GM12878 (cell line): ENCODE data around the gene ME1. TPM values are rescaled to one million over a fixed set of nuclear protein-coding genes. Genes with fewer than 3 reads are reported as not detected.

ENCODE experiments used
- ATAC-seq: fragments of 200-7000 bp; cut with Tn5 transposase; 3 replicates; pipeline ENCODE4 v1.9.1; 2020; ENCODE audit warnings: mild to moderate bottlenecking, moderate library complexity
- BruUV-seq: library from RNA; stranded (reverse); fragments of 400-500 nt; replicated peaks from 2 replicates; lab custom pipeline; 2021; lab: Mats Ljungman, UMichigan
- CTCF ChIA-PET: fragments of 300-600 bp; sonication (Branson Sonifier 250); formaldehyde crosslinking; extraction: SDS; loops from one replicate; lab custom pipeline; 2021; ENCODE audit warnings: inconsistent platforms; lab: Yijun Ruan, JAX
- POLR2A ChIA-PET: fragments of 350-600 bp; formaldehyde crosslinking; extraction: SDS; loops from one replicate; lab custom pipeline; 2021; ENCODE audit warnings: inconsistent platforms; lab: Charles Lee
- RAD21 ChIA-PET: fragments of 300-600 bp; sonication (Branson Sonifier 250); formaldehyde crosslinking; loops from one replicate; lab custom pipeline; 2023; ENCODE audit warnings: antibody characterized with exemption; ENCODE audit not compliant: unreplicated experiment; lab: Charles Lee
- SMC1A ChIA-PET: fragments of 300-600 bp; sonication (Branson Sonifier 250); formaldehyde crosslinking; loops from one replicate; lab custom pipeline; 2023; ENCODE audit not compliant: unreplicated experiment, uncharacterized antibody; lab: Charles Lee
- DNase-seq: peaks from one replicate; pipeline ENCODE4 v3.0.0-alpha.2; 2011; ENCODE audit warnings: low read depth, low spot score
- FAIRE-seq: peaks from 3 replicates; lab custom pipeline; 2011; peaks lifted over from hg19 to GRCh38; lab: Jason Lieb, UNC
- H2AFZ ChIP-seq: 2 replicates; pipeline ENCODE4 v1.6.0; 2011; ENCODE audit warnings: low read depth, low read length, control low read depth; ENCODE audit not compliant: control insufficient read depth
- H3K27ac ChIP-seq: 2 replicates; pipeline ENCODE4 v1.5.1; 2011; ENCODE audit warnings: control low read depth; ENCODE audit not compliant: control insufficient read depth, insufficient read depth
- H3K27me3 ChIP-seq, 2 experiments: replicated peaks in 1 of 2; 2 replicates each; pipeline versions ENCODE4 v1.6.0 to v1.6.1; 2011; ENCODE audit warnings: low read length in 1 of 2; ENCODE audit not compliant: control insufficient read depth in 2 of 2, insufficient read depth in 2 of 2
- H3K36me3 ChIP-seq, 2 experiments: 2 replicates each; pipeline ENCODE4 v1.5.1; 2011; ENCODE audit warnings: low read length in 1 of 2; ENCODE audit not compliant: control insufficient read depth in 2 of 2, insufficient read depth in 2 of 2
- H3K4me1 ChIP-seq: 2 replicates; pipeline ENCODE4 v1.6.1; 2011; ENCODE audit warnings: mild to moderate bottlenecking, low read length, moderate library complexity, mixed read lengths; ENCODE audit not compliant: control insufficient read depth, insufficient read depth
- H3K4me2 ChIP-seq: 2 replicates; pipeline ENCODE4 v1.6.0; 2011; ENCODE audit warnings: control low read depth; ENCODE audit not compliant: control insufficient read depth, insufficient read depth
- H3K4me3 ChIP-seq: fragments of 200-600 bp; sonication (generic); 2 replicates; pipeline ENCODE4 v1.5.1; 2016
- H3K79me2 ChIP-seq: 2 replicates; pipeline ENCODE4 v1.6.0; 2011; ENCODE audit warnings: low read length; ENCODE audit not compliant: control insufficient read depth, insufficient read depth
- H3K9ac ChIP-seq: 2 replicates; pipeline ENCODE4 v1.8.0; 2011; ENCODE audit warnings: low read length, control low read depth, mixed read lengths; ENCODE audit not compliant: control insufficient read depth, insufficient read depth
- H3K9me3 ChIP-seq: replicated peaks from 3 replicates; pipeline ENCODE4 v1.5.1; 2011; ENCODE audit warnings: mild to moderate bottlenecking, low read length; ENCODE audit not compliant: control insufficient read depth, insufficient read depth
- H4K20me1 ChIP-seq: 2 replicates; pipeline ENCODE4 v1.6.0; 2011; ENCODE audit not compliant: control insufficient read depth, insufficient read depth
- ASH2L ChIP-seq: fragments of 300-600, 200-600 bp; sonication (generic); IDR thresholded peaks from 2 replicates; pipeline ENCODE4 v1.6.1; 2017; ENCODE audit warnings: low read depth, mild to moderate bottlenecking, borderline replicate concordance
- CREB1 ChIP-seq: IDR thresholded peaks from 2 replicates; pipeline ENCODE4 v1.6.1; 2012; ENCODE audit warnings: low read depth, mild to moderate bottlenecking, inconsistent platforms
- NR2C2 ChIP-seq: IDR thresholded peaks from 2 replicates; pipeline ENCODE4 v1.6.1; 2011; ENCODE audit warnings: borderline replicate concordance, low read depth; ENCODE audit not compliant: control insufficient read depth, insufficient read length
- POLR2AphosphoS5 ChIP-seq: IDR thresholded peaks from 2 replicates; pipeline ENCODE4 v1.6.1; 2011; ENCODE audit warnings: mild to moderate bottlenecking, low read length, inconsistent platforms
- RELB ChIP-seq: fragments of 450-650 bp; IDR thresholded peaks from 2 replicates; pipeline ENCODE4 v1.6.1; 2017; ENCODE audit warnings: low read depth, mild to moderate bottlenecking, moderate library complexity
- SKIL ChIP-seq: fragments of 450-650 bp; IDR thresholded peaks from 2 replicates; pipeline ENCODE4 v1.6.1; 2017; ENCODE audit warnings: mild to moderate bottlenecking, low read depth, inconsistent platforms; ENCODE audit not compliant: poor library complexity, severe bottlenecking
- TAF1 ChIP-seq: IDR thresholded peaks from 2 replicates; pipeline ENCODE4 v1.6.1; 2011; ENCODE audit warnings: mild to moderate bottlenecking, low read depth, low read length, borderline replicate concordance
- WGBS: methylation state at CpG from one replicate; pipeline ENCODE4 v1.1.6; 2016; ENCODE audit warnings: low lambda C conversion rate; ENCODE audit not compliant: insufficient replicate concordance, insufficient coverage; ENCODE audit errors: missing lambda C conversion rate; 5-methylcytosine and 5-hydroxymethylcytosine counted together
- in situ Hi-C: fragments of 300-500 bp; cut with MboI; formaldehyde crosslinking; loops from 9 replicates; pipeline ENCODE4 v1.14.3; 2018; ENCODE audit warnings: mixed read lengths
- intact Hi-C: fragments of 100-400 bp; cut with micrococcal nuclease; formaldehyde crosslinking; loops from one replicate; pipeline ENCODE4 v1.14.2; 2022; ENCODE audit not compliant: unreplicated experiment
- polyA plus RNA-seq, 11 experiments: library from polyadenylated mRNA; depleted of rRNA in 4 of 11; unstranded in 6 of 11; stranded (reverse) in 5 of 11; fragments of >200 nt; fragmentation: Nextera tagmentation in 4 of 11; fragmentation: Illumina TruSeq in 1 of 11; extraction: Ambion mirVana in 4 of 11; extraction: Trizol in 1 of 11; gene quantifications; 1 replicate in 1 of 11; 2 replicates in 10 of 11; pipeline versions ENCODE4 v1.2.1 to v1.2.3, GENCODE V29; 2011 to 2016; ENCODE audit warnings: inconsistent platforms in 2 of 11, missing spikeins in 2 of 11, low read depth in 1 of 11
- total RNA-seq, 4 experiments: library from RNA; depleted of rRNA in 3 of 4; stranded (reverse); fragments of >200 nt in 3 of 4; fragmentation: Illumina TruSeq in 1 of 4; extraction: Trizol in 1 of 4; gene quantifications; 2 replicates each; pipeline versions ENCODE4 v1.2.1 to v1.2.3, GENCODE V29; 2013 to 2021

Gene ME1
- total and polyA plus RNA-seq, 10 of the 15 experiments (the other 5 are each of a cell fraction or from before 2014, with no cell fraction given) = 3.6 to 11.8 (median 8.4) TPM

GRCh38 chr6:83367104-83367503, 63.7 kb downstream of the ME1 start:
- ChIA-PET RAD21 (interaction anchor here (1.7 kb wide), 1 partner anchor 14 kb away, joined by 4 read pairs; no protein-coding TSS in a partner anchor), POLR2A (interaction anchor here (1.2 kb wide), 1 partner anchor 14 kb away, joined by 3 read pairs; no protein-coding TSS in a partner anchor), SMC1A (interaction anchor here (0.9 to 1.3 kb wide), 2 partner anchors 19 to 34 kb away, joined by 3 read pairs; no protein-coding TSS in a partner anchor), CTCF (interaction anchor here (0.9 to 1.3 kb wide), 2 partner anchors 7 to 11 kb away, joined by 3 to 4 read pairs; no protein-coding TSS in a partner anchor)
- in situ Hi-C loops (no loop called here), intact Hi-C loops (no loop called here)
- Histone ChIP-seq H3K36me3 (no peaks in the 10 kb centered on the region), H3K4me1 (no peaks in the 10 kb centered on the region), H3K79me2 (no peaks in the 10 kb centered on the region), H3K9ac (no peak overlapping the region), H3K27ac (no peak overlapping the region), H3K4me3 (no peak overlapping the region), H3K4me2 (no peak overlapping the region), H4K20me1 (no peaks in the 10 kb centered on the region), H3K9me3 (no peaks in the 10 kb centered on the region; the same call in 2 of the 3 replicates), H2AFZ (no peak overlapping the region), H3K27me3 (no peaks in the 10 kb centered on the region)
- FAIRE-seq (no peak), DNase-seq (no peak), ATAC-seq (no peak)
- TF ChIP-seq CREB1 (no peak), ASH2L (no peak), TAF1 (no peak), POLR2AphosphoS5 (no peak)
- WGBS = 95% methylated on average over 1 of the region's 1 CpG
- no TSS peak for BruUV-seq

- ATAC-seq (no peak), DNase-seq (no peak), FAIRE-seq (no peak)
- Histone ChIP-seq H3K4me1 (no peaks in the 10 kb centered on the region), H3K27me3 (no peaks in the 10 kb centered on the region), H3K79me2 (no peaks in the 10 kb centered on the region), H3K9me3 (no peaks in the 10 kb centered on the region; the same call in 2 of the 3 replicates), H3K4me3 (no peak overlapping the region), H3K27ac (no peak overlapping the region), H3K36me3 (no peaks in the 10 kb centered on the region), H2AFZ (no peak overlapping the region), H4K20me1 (no peaks in the 10 kb centered on the region), H3K4me2 (no peak overlapping the region), H3K9ac (no peak overlapping the region)
- POLR2A ChIA-PET = no interaction called here
- RAD21 ChIA-PET = no interaction called here
- BruUV-seq = no TSS peak
- SMC1A ChIA-PET = interaction anchor here (0.7 to 1.5 kb wide), 4 partner anchors 16 to 897 kb away, joined by 3 to 5 read pairs (median 4); no protein-coding TSS in a partner anchor
- CTCF ChIA-PET = interaction anchor here (1.4 kb wide), 1 partner anchor 88 kb away, joined by 3 read pairs; no protein-coding TSS in a partner anchor
- 64% methylated on average over 1 of the region's 1 CpG for WGBS
- in situ Hi-C loops (no loop called here), intact Hi-C loops (no loop called here)
- TF ChIP-seq NR2C2 (no peak), RELB (no peak), SKIL (no peak)
Measured at GRCh38 chr6:83365931-83366330, 64.9 kb downstream of the ME1 start.
